ENCODE measurements around the gene SYT1.

DNA sequence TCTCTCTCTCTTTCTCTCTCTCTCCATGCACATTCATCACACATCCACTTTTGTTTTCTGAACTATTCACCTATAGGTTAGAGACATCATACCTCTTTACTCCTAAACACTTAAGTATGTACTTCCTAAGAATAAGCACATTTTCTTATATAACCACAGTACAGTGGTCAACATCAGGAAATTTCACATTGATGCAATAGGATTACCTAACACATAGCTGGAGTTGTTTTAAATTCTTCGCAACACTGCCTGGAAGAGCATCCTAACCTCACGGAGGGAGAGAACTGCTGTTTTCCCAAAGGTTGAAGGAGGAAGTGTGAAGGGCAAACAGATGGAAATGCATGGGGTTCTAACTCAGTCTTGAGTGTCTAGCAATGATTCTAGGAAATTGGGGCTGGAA lies 159.2 kb downstream of the SYT1 start:
- TF ChIP-seq, protein P1, sequence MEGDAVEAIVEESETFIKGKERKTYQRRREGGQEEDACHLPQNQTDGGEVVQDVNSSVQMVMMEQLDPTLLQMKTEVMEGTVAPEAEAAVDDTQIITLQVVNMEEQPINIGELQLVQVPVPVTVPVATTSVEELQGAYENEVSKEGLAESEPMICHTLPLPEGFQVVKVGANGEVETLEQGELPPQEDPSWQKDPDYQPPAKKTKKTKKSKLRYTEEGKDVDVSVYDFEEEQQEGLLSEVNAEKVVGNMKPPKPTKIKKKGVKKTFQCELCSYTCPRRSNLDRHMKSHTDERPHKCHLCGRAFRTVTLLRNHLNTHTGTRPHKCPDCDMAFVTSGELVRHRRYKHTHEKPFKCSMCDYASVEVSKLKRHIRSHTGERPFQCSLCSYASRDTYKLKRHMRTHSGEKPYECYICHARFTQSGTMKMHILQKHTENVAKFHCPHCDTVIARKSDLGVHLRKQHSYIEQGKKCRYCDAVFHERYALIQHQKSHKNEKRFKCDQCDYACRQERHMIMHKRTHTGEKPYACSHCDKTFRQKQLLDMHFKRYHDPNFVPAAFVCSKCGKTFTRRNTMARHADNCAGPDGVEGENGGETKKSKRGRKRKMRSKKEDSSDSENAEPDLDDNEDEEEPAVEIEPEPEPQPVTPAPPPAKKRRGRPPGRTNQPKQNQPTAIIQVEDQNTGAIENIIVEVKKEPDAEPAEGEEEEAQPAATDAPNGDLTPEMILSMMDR (IDR thresholded peaks at IDR 0.05): no peak
- no peak for TF ChIP-seq ZFX (IDR thresholded peaks at IDR 0.05; ENCODE audit: borderline replicate concordance)

Data from 22Rv1 (cell line).